ENCODE results near the gene AUNIP. TPM values are rescaled to one million over a fixed set of nuclear protein-coding genes. Genes with fewer than 3 reads are reported as not detected.

The AUNIP gene
- polyA plus RNA-seq, 1 of the 3 experiments (the other 2 are of a cell fraction), result 1.9 TPM

DNA sequence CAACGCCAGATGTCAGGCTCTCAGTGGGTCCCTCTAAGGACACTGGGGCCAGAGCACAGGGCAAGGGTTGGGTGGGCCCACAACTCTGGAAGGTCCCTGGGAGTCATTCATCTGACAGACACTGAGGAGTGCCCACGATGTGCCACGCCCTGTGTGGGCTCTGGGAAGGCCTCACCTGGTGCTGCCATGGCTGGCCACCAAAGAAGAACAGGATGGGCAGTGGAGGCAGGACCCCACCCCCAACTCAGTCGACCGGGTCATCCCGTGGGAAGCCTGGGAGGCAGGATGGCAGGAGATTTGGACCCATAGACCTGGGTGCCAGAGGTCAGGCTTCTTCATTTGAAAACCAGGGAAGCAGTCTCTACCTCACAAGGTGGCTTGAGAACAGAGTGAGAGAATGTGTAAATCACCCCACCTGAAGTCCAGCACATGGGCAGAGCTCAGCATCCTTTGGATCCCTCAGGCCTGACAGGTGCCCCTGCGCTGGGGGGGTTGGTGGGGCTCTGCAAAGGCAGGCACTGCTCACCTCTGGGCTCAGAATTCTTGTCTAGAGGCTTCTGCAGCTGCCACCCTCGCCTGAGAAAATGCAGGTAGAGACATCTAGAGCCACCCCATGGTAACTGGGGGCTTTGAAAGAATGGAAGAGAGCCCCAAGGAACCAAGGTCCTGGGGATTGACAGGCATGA, 60.4 kb downstream of the AUNIP start (continued):
- no peak for TF ChIP-seq ZBTB33 (IDR thresholded peaks at IDR 0.05; ENCODE audit: borderline replicate concordance, low read depth)
- no peak for TF ChIP-seq YY1 (IDR thresholded peaks at IDR 0.05; ENCODE audit: low read depth)
- TF ChIP-seq MEF2A (IDR thresholded peaks at IDR 0.05; ENCODE audit: borderline replicate concordance, low read depth), result no peak
- TF ChIP-seq RCOR1 (IDR thresholded peaks at IDR 0.05; ENCODE audit: low read length), result no peak
- no peak for TF ChIP-seq REST (IDR thresholded peaks at IDR 0.05; ENCODE audit: low read depth, low read length)
- no peak for TF ChIP-seq FOXJ3 (CRISPR knock-in tag; IDR thresholded peaks at IDR 0.05)
- TF ChIP-seq POLR2AphosphoS5 (IDR thresholded peaks at IDR 0.05; ENCODE audit: low read depth, low read length), result no peak
- no peak for TF ChIP-seq GABPA (IDR thresholded peaks at IDR 0.05; ENCODE audit: low read depth)
- no peak for TF ChIP-seq TEAD4 (IDR thresholded peaks at IDR 0.05; ENCODE audit: borderline replicate concordance, insufficient read depth)

DNA sequence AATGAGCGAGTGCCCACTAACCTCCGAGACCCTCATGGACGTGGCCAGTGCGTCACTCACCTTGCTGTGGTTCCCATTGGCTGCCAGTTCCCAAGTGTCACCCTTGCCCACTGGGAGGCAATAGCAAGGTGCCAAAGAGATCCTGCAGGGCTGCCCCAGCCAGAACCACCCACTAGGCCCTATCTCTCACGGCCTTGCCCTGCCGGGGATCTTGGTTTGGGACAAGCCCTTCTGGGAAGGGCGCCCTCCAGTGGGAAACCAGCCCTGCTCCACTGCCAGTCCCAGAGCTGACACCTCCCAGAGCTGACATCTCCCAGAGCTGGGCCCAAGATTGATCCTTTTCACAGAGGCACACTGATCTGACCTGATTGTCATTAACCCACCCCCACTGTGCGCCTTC, 61.3 kb downstream of the AUNIP start:
- Histone ChIP-seq H3K79me2 (ENCODE audit: insufficient read depth) (peaks cover 20% of the 10 kb centered on the region; the same call in 1 of the 2 replicates), H3K9me2 (no peaks in the 10 kb centered on the region), H2AFZ (ENCODE audit: low read depth) (no peak overlapping the region), H3K4me3 (ENCODE audit: low read depth in 2 of 2, low read length in 1 of 2) (no peak overlapping the region; a peak in 1 of 4 replicates), H4K20me1 (ENCODE audit: insufficient read depth) (no peaks in the 10 kb centered on the region), H3K4me2 (no peak overlapping the region), H3K36me3 (replicated peaks in 1 of 2; ENCODE audit: control insufficient read depth in 1 of 2, insufficient read depth in 2 of 2, low read length in 1 of 2) (no peaks in the 10 kb centered on the region), H3K9ac (no peak overlapping the region), H3K27ac (ENCODE audit: low read depth in 2 of 2, low read length in 1 of 2) (no peak overlapping the region), H3F3A (replicated peaks; ENCODE audit: insufficient read depth) (peaks cover 5% of the 10 kb centered on the region), H3K9me3 (no peaks in the 10 kb centered on the region), H3K4me1 (ENCODE audit: control insufficient read depth in 1 of 2, insufficient read depth in 2 of 2, low read depth in 1 of 2, low read length in 1 of 2) (peaks cover 0 to 31% of the 10 kb centered on the region in 2 experiments; a peak in 3 of 4 replicates), H3K27me3 (ENCODE audit: insufficient read depth) (no peaks in the 10 kb centered on the region)
- DNase-seq, result peak; percentile 48
- ChIA-PET POLR2A (no interaction called here), CTCF (interaction anchor here (0.6 to 3.6 kb wide), 14 partner anchors 11 to 225 kb away, joined by 3 to 26 read pairs (median 5); partner anchors contain the start of gene MAN1C1)
- TF ChIP-seq TAF1 (IDR thresholded peaks at IDR 0.05; ENCODE audit: borderline replicate concordance, low read depth, low read length) (no peak), USF1 (IDR thresholded peaks at IDR 0.05; ENCODE audit: borderline replicate concordance, low read depth) (no peak), RAD21 (IDR thresholded peaks at IDR 0.05; ENCODE audit: low read length) (0 out of 2 replicates have a peak, but pooled peaks have one; percentile 5), SMC3 (IDR thresholded peaks at IDR 0.05; ENCODE audit: low read depth, low read length) (peak; percentile 24)
- TF ChIP-seq, protein P1, sequence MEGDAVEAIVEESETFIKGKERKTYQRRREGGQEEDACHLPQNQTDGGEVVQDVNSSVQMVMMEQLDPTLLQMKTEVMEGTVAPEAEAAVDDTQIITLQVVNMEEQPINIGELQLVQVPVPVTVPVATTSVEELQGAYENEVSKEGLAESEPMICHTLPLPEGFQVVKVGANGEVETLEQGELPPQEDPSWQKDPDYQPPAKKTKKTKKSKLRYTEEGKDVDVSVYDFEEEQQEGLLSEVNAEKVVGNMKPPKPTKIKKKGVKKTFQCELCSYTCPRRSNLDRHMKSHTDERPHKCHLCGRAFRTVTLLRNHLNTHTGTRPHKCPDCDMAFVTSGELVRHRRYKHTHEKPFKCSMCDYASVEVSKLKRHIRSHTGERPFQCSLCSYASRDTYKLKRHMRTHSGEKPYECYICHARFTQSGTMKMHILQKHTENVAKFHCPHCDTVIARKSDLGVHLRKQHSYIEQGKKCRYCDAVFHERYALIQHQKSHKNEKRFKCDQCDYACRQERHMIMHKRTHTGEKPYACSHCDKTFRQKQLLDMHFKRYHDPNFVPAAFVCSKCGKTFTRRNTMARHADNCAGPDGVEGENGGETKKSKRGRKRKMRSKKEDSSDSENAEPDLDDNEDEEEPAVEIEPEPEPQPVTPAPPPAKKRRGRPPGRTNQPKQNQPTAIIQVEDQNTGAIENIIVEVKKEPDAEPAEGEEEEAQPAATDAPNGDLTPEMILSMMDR (IDR thresholded peaks at IDR 0.05), result peak; percentile 48
- 91% methylated on average over 7 of the region's 8 CpGs for WGBS (ENCODE audit: low lambda C conversion rate)
